ENCODE measurements around the gene FAM76A. TPM values are rescaled to one million over a fixed set of nuclear protein-coding genes. Genes with fewer than 3 reads are reported as not detected.

FAM76A gene
- total RNA-seq, 1 experiment from 2014 or later = 9.6 TPM

- TF ChIP-seq POLR2AphosphoS5 (IDR thresholded peaks at IDR 0.05; ENCODE audit: low read depth, low read length) = no peak
- TF ChIP-seq RAD21 (IDR thresholded peaks at IDR 0.05; ENCODE audit: low read depth) = no peak
- TF ChIP-seq, protein P1, sequence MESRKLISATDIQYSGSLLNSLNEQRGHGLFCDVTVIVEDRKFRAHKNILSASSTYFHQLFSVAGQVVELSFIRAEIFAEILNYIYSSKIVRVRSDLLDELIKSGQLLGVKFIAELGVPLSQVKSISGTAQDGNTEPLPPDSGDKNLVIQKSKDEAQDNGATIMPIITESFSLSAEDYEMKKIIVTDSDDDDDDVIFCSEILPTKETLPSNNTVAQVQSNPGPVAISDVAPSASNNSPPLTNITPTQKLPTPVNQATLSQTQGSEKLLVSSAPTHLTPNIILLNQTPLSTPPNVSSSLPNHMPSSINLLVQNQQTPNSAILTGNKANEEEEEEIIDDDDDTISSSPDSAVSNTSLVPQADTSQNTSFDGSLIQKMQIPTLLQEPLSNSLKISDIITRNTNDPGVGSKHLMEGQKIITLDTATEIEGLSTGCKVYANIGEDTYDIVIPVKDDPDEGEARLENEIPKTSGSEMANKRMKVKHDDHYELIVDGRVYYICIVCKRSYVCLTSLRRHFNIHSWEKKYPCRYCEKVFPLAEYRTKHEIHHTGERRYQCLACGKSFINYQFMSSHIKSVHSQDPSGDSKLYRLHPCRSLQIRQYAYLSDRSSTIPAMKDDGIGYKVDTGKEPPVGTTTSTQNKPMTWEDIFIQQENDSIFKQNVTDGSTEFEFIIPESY (IDR thresholded peaks at IDR 0.05; ENCODE audit: extremely low read depth, insufficient replicate concordance, low read length) = no peak
- TF ChIP-seq, protein P2, sequence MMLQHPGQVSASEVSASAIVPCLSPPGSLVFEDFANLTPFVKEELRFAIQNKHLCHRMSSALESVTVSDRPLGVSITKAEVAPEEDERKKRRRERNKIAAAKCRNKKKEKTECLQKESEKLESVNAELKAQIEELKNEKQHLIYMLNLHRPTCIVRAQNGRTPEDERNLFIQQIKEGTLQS (IDR thresholded peaks at IDR 0.05) = no peak
- TF ChIP-seq YY1 (IDR thresholded peaks at IDR 0.05; ENCODE audit: extremely low read depth, insufficient replicate concordance, low read depth, low read length) = no peak
- TF ChIP-seq ELF1 (IDR thresholded peaks at IDR 0.05; ENCODE audit: borderline replicate concordance, low read depth) = no peak
- TF ChIP-seq JUND (IDR thresholded peaks at IDR 0.05) = no peak
- no peak for TF ChIP-seq CEBPB (IDR thresholded peaks at IDR 0.05; ENCODE audit: low read depth)
- TF ChIP-seq SP1 (IDR thresholded peaks at IDR 0.05; ENCODE audit: low read depth) = no peak
- TF ChIP-seq SIN3A (IDR thresholded peaks at IDR 0.05; ENCODE audit: low read depth) = no peak
- TF ChIP-seq SRF (IDR thresholded peaks at IDR 0.05; ENCODE audit: low read depth) = no peak
- TF ChIP-seq EZH2 (IDR thresholded peaks at IDR 0.05) = no peak
- no peak for TF ChIP-seq FOSL1 (IDR thresholded peaks at IDR 0.05; ENCODE audit: low read depth)
- TF ChIP-seq EZH2phosphoT487 (IDR thresholded peaks at IDR 0.05; ENCODE audit: borderline replicate concordance) = no peak
- TF ChIP-seq TCF7L2 (IDR thresholded peaks at IDR 0.05; ENCODE audit: borderline replicate concordance, extremely low read depth, insufficient read depth, insufficient read length) = no peak
- TF ChIP-seq, protein P3, sequence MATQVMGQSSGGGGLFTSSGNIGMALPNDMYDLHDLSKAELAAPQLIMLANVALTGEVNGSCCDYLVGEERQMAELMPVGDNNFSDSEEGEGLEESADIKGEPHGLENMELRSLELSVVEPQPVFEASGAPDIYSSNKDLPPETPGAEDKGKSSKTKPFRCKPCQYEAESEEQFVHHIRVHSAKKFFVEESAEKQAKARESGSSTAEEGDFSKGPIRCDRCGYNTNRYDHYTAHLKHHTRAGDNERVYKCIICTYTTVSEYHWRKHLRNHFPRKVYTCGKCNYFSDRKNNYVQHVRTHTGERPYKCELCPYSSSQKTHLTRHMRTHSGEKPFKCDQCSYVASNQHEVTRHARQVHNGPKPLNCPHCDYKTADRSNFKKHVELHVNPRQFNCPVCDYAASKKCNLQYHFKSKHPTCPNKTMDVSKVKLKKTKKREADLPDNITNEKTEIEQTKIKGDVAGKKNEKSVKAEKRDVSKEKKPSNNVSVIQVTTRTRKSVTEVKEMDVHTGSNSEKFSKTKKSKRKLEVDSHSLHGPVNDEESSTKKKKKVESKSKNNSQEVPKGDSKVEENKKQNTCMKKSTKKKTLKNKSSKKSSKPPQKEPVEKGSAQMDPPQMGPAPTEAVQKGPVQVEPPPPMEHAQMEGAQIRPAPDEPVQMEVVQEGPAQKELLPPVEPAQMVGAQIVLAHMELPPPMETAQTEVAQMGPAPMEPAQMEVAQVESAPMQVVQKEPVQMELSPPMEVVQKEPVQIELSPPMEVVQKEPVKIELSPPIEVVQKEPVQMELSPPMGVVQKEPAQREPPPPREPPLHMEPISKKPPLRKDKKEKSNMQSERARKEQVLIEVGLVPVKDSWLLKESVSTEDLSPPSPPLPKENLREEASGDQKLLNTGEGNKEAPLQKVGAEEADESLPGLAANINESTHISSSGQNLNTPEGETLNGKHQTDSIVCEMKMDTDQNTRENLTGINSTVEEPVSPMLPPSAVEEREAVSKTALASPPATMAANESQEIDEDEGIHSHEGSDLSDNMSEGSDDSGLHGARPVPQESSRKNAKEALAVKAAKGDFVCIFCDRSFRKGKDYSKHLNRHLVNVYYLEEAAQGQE (IDR thresholded peaks at IDR 0.05; ENCODE audit: low read depth) = no peak
- TF ChIP-seq, protein P4, sequence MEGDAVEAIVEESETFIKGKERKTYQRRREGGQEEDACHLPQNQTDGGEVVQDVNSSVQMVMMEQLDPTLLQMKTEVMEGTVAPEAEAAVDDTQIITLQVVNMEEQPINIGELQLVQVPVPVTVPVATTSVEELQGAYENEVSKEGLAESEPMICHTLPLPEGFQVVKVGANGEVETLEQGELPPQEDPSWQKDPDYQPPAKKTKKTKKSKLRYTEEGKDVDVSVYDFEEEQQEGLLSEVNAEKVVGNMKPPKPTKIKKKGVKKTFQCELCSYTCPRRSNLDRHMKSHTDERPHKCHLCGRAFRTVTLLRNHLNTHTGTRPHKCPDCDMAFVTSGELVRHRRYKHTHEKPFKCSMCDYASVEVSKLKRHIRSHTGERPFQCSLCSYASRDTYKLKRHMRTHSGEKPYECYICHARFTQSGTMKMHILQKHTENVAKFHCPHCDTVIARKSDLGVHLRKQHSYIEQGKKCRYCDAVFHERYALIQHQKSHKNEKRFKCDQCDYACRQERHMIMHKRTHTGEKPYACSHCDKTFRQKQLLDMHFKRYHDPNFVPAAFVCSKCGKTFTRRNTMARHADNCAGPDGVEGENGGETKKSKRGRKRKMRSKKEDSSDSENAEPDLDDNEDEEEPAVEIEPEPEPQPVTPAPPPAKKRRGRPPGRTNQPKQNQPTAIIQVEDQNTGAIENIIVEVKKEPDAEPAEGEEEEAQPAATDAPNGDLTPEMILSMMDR (IDR thresholded peaks at IDR 0.05 in 2 of 3, conservative IDR thresholded peaks at IDR 0.05 in 1 of 3; ENCODE audit: borderline replicate concordance in 1 of 3, insufficient read depth in 1 of 3, low read depth in 2 of 3, low read length in 2 of 3) = no peak
- TF ChIP-seq ZNF274 (IDR thresholded peaks at IDR 0.05; ENCODE audit: low read depth, low read length) = no peak
- no peaks in the 10 kb centered on the region for H3K4me1 ChIP-seq (ENCODE audit: control insufficient read depth in 1 of 2, insufficient read depth in 2 of 2, low read length in 2 of 2)
- H3K27me3 ChIP-seq (ENCODE audit: insufficient read depth, low read length) = no peaks in the 10 kb centered on the region
- H3K4me3 ChIP-seq (replicated peaks in 1 of 2; ENCODE audit: low read depth in 1 of 2, low read length in 2 of 2) = no peak overlapping the region
- ChIA-PET POLR2A (no interaction called here), RAD21 (ENCODE audit: low non-redundant PET in 1 of 2, low total read pairs in 2 of 2, uncharacterized antibody in 2 of 2, unreplicated experiment in 2 of 2) (no interaction called here), CTCF (no interaction called here)
- no peaks in the 10 kb centered on the region for H3K79me2 ChIP-seq (ENCODE audit: insufficient read depth, low read length)
- intact Hi-C loops (cut with micrococcal nuclease) = no loop called here
- DNase-seq (ENCODE audit: low read depth, low spot score) = no peak
- H2AFZ ChIP-seq (ENCODE audit: low read depth, low read length, poor library complexity, severe bottlenecking) = no peak overlapping the region
- H3K36me3 ChIP-seq (ENCODE audit: control insufficient read depth in 1 of 2, insufficient read depth in 2 of 2, low read length in 2 of 2) = no peaks in the 10 kb centered on the region
- H3K9ac ChIP-seq (ENCODE audit: low read length) = no peak overlapping the region
- H3K9me3 ChIP-seq (ENCODE audit: control insufficient read depth in 1 of 2, insufficient read depth in 1 of 2, low read depth in 1 of 2, low read length in 2 of 2) = no peaks in the 10 kb centered on the region
- H3K27ac ChIP-seq (ENCODE audit: low read depth, low read length) = no peak overlapping the region
- H4K20me1 ChIP-seq (ENCODE audit: insufficient read depth) = no peaks in the 10 kb centered on the region
- H3K9me2 ChIP-seq (ENCODE audit: insufficient read depth) = no peaks in the 10 kb centered on the region
- no peak for ATAC-seq
- H3K4me2 ChIP-seq (ENCODE audit: low read length) = no peak overlapping the region
- BruUV-seq (replicated peaks) = no TSS peak
Observed at GRCh38 chr1:27762033-27762432, 36.3 kb downstream of the FAM76A start.
